PFSK-1 (cell line): Measurements from ENCODE around the gene SETD6.

ENCODE experiments used
- POLR2AphosphoS5 ChIP-seq: IDR thresholded peaks from 2 replicates; pipeline ENCODE4 v1.6.1; 2012; ENCODE audit warnings: low read depth, mild to moderate bottlenecking, control low read depth, low read length, moderate library complexity
- TF ChIP-seq, protein P1 (sequence below), 2 experiments: IDR thresholded peaks; 2 replicates each; pipeline versions ENCODE4 v1.6.1 to v1.8.0; 2011 to 2012; ENCODE audit warnings: low read depth in 2 of 2, low read length in 2 of 2, control low read depth in 1 of 2, inconsistent platforms in 1 of 2, mild to moderate bottlenecking in 1 of 2, moderate library complexity in 1 of 2; ENCODE audit not compliant: insufficient read depth in 1 of 2

GRCh38 chr16:58533751-58534470 lies 18.6 kb downstream of the SETD6 start:
- TF ChIP-seq, protein P1, sequence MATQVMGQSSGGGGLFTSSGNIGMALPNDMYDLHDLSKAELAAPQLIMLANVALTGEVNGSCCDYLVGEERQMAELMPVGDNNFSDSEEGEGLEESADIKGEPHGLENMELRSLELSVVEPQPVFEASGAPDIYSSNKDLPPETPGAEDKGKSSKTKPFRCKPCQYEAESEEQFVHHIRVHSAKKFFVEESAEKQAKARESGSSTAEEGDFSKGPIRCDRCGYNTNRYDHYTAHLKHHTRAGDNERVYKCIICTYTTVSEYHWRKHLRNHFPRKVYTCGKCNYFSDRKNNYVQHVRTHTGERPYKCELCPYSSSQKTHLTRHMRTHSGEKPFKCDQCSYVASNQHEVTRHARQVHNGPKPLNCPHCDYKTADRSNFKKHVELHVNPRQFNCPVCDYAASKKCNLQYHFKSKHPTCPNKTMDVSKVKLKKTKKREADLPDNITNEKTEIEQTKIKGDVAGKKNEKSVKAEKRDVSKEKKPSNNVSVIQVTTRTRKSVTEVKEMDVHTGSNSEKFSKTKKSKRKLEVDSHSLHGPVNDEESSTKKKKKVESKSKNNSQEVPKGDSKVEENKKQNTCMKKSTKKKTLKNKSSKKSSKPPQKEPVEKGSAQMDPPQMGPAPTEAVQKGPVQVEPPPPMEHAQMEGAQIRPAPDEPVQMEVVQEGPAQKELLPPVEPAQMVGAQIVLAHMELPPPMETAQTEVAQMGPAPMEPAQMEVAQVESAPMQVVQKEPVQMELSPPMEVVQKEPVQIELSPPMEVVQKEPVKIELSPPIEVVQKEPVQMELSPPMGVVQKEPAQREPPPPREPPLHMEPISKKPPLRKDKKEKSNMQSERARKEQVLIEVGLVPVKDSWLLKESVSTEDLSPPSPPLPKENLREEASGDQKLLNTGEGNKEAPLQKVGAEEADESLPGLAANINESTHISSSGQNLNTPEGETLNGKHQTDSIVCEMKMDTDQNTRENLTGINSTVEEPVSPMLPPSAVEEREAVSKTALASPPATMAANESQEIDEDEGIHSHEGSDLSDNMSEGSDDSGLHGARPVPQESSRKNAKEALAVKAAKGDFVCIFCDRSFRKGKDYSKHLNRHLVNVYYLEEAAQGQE (IDR thresholded peaks at IDR 0.05; ENCODE audit: insufficient read depth in 1 of 2, low read depth in 2 of 2, low read length in 2 of 2) = no peak
- TF ChIP-seq POLR2AphosphoS5 = no peak
